IPS-20b (cell line): ENCODE results near the gene NSG2.
"Not testable (repeated sequence)": the region's sequence is repeated elsewhere in the genome, so short reads cannot be mapped to it uniquely, and the experiment has no call there.

Source experiments
- H3K27ac ChIP-seq: one replicate; pipeline ENCODE4 v1.5.1; 2013; ENCODE audit warnings: low read length
- H3K27me3 ChIP-seq: 2 replicates; pipeline ENCODE4 v1.6.1; 2013; ENCODE audit warnings: mild to moderate bottlenecking, low read length, inconsistent platforms; ENCODE audit not compliant: insufficient read depth
- H3K36me3 ChIP-seq: 2 replicates; pipeline ENCODE4 v1.6.1; 2013; ENCODE audit warnings: low read depth, mild to moderate bottlenecking, inconsistent platforms, low read length, moderate library complexity; ENCODE audit not compliant: insufficient read depth
- H3K4me1 ChIP-seq: 2 replicates; pipeline ENCODE4 v1.6.1; 2013; ENCODE audit warnings: mild to moderate bottlenecking, control low read depth, inconsistent platforms, low read length, moderate library complexity; ENCODE audit not compliant: insufficient read depth
- H3K4me3 ChIP-seq: 2 replicates; pipeline ENCODE4 v1.5.1; 2013; ENCODE audit warnings: mild to moderate bottlenecking, low read length, inconsistent platforms
- H3K9ac ChIP-seq: 2 replicates; pipeline ENCODE4 v1.6.1; 2013; ENCODE audit warnings: low read depth, mild to moderate bottlenecking, inconsistent platforms, low read length, moderate library complexity
- H3K9me3 ChIP-seq: 2 replicates; pipeline ENCODE4 v1.6.1; 2013; ENCODE audit warnings: mild to moderate bottlenecking, low read depth, low read length, inconsistent platforms; ENCODE audit not compliant: insufficient read depth

The NSG2 gene

GRCh38 chr5:174045470-174046025 lies at the start of gene NSG2:
NSG2 (plus strand) TSS chr5:174045706; CDS start chr5:174046756, 1,050 bp downstream.
- Histone ChIP-seq H3K27me3 (no peaks in the 10 kb centered on the region), H3K9me3 (no peaks in the 10 kb centered on the region), H3K9ac (no peak within 1 kb of the TSS), H3K36me3 (no peaks in the 10 kb centered on the region), H3K27ac (no peak within 1 kb of the TSS), H3K4me3 (no peak within 1 kb of the TSS), H3K4me1 (no peaks in the 10 kb centered on the region)

DNA sequence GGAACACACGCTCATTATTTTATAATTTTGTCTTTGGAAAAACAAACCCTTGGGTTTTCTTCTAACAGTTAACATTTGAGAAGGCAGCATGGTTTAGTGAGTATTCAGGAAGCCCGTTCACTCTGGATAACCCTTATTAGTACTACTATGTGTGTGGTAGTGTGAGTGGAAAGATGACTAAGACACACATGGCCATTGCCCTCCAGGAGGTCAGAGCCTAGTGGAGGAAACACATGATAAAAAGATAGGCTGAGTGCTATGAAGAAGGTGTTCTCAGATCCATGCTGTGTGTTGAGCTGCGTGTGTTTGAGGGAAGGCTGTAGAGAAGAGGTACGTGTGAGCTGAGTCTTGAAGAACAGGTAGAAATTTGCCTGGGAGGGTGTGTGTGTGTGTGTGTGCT lies 48.2 kb upstream of the NSG2 start:
- Histone ChIP-seq H3K27me3 (no peaks in the 10 kb centered on the region), H3K27ac (no peak overlapping the region), H3K36me3 (no peaks in the 10 kb centered on the region), H3K4me3 (no peak overlapping the region), H3K9me3 (no peaks in the 10 kb centered on the region), H3K4me1 (no peaks in the 10 kb centered on the region), H3K9ac (no peak overlapping the region)

- Histone ChIP-seq H3K4me3 (no peak overlapping the region), H3K36me3 (no peaks in the 10 kb centered on the region), H3K9ac (no peak overlapping the region), H3K27me3 (no peaks in the 10 kb centered on the region), H3K27ac (no peak overlapping the region), H3K9me3 (no peaks in the 10 kb centered on the region), H3K4me1 (no peaks in the 10 kb centered on the region)
Measured at GRCh38 chr5:173998531-173998930, 47.0 kb upstream of the NSG2 start.

- Histone ChIP-seq H3K4me3 (no peak overlapping the region), H3K9me3 (no peaks in the 10 kb centered on the region), H3K4me1 (no peaks in the 10 kb centered on the region), H3K27ac (no peak overlapping the region), H3K36me3 (no peaks in the 10 kb centered on the region), H3K27me3 (no peaks in the 10 kb centered on the region), H3K9ac (no peak overlapping the region)
Measured at GRCh38 chr5:174000076-174000475, 45.4 kb upstream of the NSG2 start.

GRCh38 chr5:174003795-174004194 lies 41.7 kb upstream of the NSG2 start:
- no peaks in the 10 kb centered on the region for H3K27me3 ChIP-seq
- H3K36me3 ChIP-seq: no peaks in the 10 kb centered on the region
- no peak overlapping the region for H3K27ac ChIP-seq
- no peak overlapping the region for H3K4me3 ChIP-seq
- no peaks in the 10 kb centered on the region for H3K9me3 ChIP-seq
- H3K9ac ChIP-seq: no peak overlapping the region
- H3K4me1 ChIP-seq: no peaks in the 10 kb centered on the region

- H3K4me3 ChIP-seq: no peak overlapping the region
- H3K9ac ChIP-seq: no peak overlapping the region
- no peaks in the 10 kb centered on the region for H3K4me1 ChIP-seq
- no peak overlapping the region for H3K27ac ChIP-seq
- H3K9me3 ChIP-seq: no peaks in the 10 kb centered on the region
- no peaks in the 10 kb centered on the region for H3K36me3 ChIP-seq
- no peaks in the 10 kb centered on the region for H3K27me3 ChIP-seq
Measured at GRCh38 chr5:174008922-174009321, 36.6 kb upstream of the NSG2 start.

GRCh38 chr5:174010365-174010764 lies 35.1 kb upstream of the NSG2 start:
- H3K27ac ChIP-seq: no peak overlapping the region
- no peaks in the 10 kb centered on the region for H3K36me3 ChIP-seq
- no peaks in the 10 kb centered on the region for H3K4me1 ChIP-seq
- no peaks in the 10 kb centered on the region for H3K9me3 ChIP-seq
- no peaks in the 10 kb centered on the region for H3K27me3 ChIP-seq
- no peak overlapping the region for H3K9ac ChIP-seq
- no peak overlapping the region for H3K4me3 ChIP-seq

DNA sequence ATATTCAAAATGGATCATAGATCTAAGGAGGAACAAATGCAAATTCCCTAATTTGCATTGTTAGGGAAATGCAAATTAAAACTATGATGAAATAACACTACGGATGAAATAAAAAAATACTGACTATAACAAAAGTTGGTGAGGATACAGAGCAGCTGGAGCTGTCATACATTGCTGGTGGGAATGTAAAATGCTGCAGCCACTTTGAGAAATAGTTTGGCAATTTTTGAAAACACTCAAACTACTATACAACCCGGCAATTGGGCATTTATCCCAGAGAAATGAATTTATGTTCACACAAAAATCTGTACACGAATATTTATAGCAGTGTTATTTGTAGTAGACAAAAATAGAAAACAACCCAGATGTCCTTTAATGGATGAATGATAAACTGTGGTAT lies 34.1 kb upstream of the NSG2 start:
- Histone ChIP-seq H3K9ac (no peak overlapping the region), H3K27me3 (no peaks in the 10 kb centered on the region), H3K4me3 (no peak overlapping the region), H3K27ac (no peak overlapping the region), H3K9me3 (no peaks in the 10 kb centered on the region), H3K36me3 (no peaks in the 10 kb centered on the region), H3K4me1 (no peaks in the 10 kb centered on the region)

- not testable (repeated sequence) for H3K27me3 ChIP-seq, H3K4me1 ChIP-seq, H3K27ac ChIP-seq, H3K9me3 ChIP-seq, H3K36me3 ChIP-seq
- H3K9ac ChIP-seq: peak overlapping the region; percentile 58; the same call in 1 of the 2 replicates
- peak overlapping the region; percentile 53; the same call in 1 of the 2 replicates for H3K4me3 ChIP-seq
Measured at GRCh38 chr5:174020069-174020927, 25.2 kb upstream of the NSG2 start.

GRCh38 chr5:174020928-174021304 lies 24.6 kb upstream of the NSG2 start:
- Histone ChIP-seq H3K27ac (no peak overlapping the region), H3K9me3 (no peaks in the 10 kb centered on the region), H3K4me3 (no peak overlapping the region), H3K27me3 (no peaks in the 10 kb centered on the region), H3K36me3 (no peaks in the 10 kb centered on the region), H3K4me1 (peaks cover 3% of the 10 kb centered on the region; the same call in 1 of the 2 replicates), H3K9ac (no peak overlapping the region)

DNA sequence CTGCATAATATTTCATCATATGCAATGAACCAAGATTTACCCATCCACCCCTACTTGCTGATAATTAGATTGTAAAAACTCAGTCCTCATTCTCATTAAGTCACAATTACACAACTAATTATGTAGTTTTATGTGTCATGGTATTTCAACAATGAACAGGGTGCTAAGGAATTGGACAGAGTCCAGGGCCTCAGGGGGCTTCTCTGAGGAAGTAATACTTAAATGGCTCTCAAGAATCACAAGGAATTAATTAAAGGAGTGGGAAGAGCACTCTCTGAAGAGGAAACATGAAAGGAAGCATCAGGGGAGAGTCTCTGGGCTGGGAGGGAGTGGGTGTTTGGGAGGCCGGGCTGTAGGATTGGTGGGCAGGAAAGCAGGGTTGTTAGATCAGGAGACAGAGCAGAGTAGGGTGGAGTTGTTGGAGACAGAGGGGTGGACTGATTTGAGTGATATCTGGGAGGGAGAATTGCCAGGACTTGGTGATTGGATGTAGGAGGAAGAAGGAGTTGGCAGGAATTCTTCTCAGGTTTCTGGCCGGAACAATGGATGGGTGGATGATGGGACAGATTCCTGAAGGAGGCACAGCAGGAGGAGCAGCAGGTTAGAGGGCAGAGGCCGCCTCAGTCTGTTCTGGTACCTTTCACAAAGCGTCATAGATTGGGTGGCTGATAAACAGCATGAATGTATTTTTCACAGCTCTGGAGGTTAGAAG lies 23.0 kb upstream of the NSG2 start:
- Histone ChIP-seq H3K27ac (no peak overlapping the region), H3K9me3 (no peaks in the 10 kb centered on the region), H3K27me3 (no peaks in the 10 kb centered on the region), H3K4me3 (no peak overlapping the region), H3K36me3 (no peaks in the 10 kb centered on the region), H3K9ac (no peak overlapping the region), H3K4me1 (peaks cover 3% of the 10 kb centered on the region; the same call in 1 of the 2 replicates)

- H3K4me1 ChIP-seq: no peaks in the 10 kb centered on the region
- H3K27me3 ChIP-seq: no peaks in the 10 kb centered on the region
- H3K4me3 ChIP-seq: no peak overlapping the region
- no peak overlapping the region for H3K27ac ChIP-seq
- H3K9ac ChIP-seq: no peak overlapping the region
- H3K9me3 ChIP-seq: no peaks in the 10 kb centered on the region
- no peaks in the 10 kb centered on the region for H3K36me3 ChIP-seq
Measured at GRCh38 chr5:174030286-174030685, 15.2 kb upstream of the NSG2 start.
